ELR (cell line): ENCODE data around the gene APH1B.

ENCODE experiments used
- DNase-seq: peaks from one replicate; pipeline ENCODE4 v3.0.0-alpha.2; 2015; ENCODE audit warnings: low read depth

Gene APH1B

GRCh38 chr15:63353261-63353660 lies 75.9 kb downstream of the APH1B start:
- no peak for DNase-seq

- no peak for DNase-seq
Observed at GRCh38 chr15:63353887-63354286, 76.5 kb downstream of the APH1B start.

DNA sequence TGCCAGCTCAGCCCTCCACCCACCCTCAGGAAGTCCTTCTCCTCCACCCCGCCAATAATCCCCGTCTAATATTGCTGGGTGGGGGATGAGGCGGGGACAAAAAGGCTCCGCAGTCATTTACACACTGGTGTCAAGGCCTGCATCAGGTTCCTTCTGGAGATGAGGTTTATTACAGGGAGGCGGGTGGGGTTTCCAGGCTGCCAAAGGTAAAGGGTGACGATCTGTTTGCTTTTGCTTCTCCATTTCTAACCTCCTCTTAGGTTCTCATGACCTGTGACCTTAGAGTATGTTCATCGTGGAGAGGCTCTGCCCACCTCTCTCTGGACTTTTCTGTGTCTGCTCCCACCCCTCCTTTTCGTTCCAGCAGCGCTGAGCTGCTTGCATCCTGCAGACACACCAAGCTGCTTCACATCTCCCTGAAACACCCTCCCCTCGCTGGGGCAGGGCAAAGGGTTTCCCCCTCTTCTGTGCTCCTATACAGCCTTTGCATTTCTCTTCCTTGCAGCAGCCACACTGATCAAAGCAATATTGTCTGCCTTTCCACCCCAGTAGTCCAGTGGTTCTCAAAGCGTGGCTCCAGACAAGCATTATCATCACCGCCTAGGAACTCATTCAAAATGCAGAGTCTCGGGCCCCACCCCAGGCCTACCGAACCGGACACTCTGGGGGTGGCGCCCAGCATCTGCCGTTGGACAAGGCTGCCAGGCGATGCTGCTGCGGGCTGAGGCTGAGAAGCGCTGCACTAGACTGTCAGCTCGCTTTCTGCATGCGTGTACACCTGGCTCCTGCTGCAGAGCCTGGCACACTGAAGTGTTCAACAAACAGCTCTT lies 77.6 kb downstream of the APH1B start:
- DNase-seq: no peak

DNA sequence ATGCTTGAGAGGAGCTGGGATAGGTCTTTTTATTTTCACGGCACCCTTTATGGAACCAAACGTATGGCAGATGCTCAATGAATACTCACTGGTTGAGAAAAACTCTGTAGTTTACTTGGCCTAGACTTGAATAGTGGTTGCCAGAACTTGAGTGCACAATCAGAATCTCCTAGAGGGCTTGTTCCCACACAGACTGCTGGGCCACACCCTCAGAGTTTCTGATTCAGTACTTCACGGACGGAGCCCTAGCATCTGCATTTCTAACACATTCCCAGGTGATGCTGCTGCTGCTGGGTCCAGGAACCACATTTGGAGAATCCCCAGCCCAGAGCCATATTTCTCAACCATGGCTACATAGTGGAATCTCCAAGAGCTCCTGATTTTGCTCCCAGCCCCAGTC lies 79.7 kb downstream of the APH1B start:
- DNase-seq: no peak

- no peak for DNase-seq
Observed at GRCh38 chr15:63357731-63358130, 80.3 kb downstream of the APH1B start.

DNA sequence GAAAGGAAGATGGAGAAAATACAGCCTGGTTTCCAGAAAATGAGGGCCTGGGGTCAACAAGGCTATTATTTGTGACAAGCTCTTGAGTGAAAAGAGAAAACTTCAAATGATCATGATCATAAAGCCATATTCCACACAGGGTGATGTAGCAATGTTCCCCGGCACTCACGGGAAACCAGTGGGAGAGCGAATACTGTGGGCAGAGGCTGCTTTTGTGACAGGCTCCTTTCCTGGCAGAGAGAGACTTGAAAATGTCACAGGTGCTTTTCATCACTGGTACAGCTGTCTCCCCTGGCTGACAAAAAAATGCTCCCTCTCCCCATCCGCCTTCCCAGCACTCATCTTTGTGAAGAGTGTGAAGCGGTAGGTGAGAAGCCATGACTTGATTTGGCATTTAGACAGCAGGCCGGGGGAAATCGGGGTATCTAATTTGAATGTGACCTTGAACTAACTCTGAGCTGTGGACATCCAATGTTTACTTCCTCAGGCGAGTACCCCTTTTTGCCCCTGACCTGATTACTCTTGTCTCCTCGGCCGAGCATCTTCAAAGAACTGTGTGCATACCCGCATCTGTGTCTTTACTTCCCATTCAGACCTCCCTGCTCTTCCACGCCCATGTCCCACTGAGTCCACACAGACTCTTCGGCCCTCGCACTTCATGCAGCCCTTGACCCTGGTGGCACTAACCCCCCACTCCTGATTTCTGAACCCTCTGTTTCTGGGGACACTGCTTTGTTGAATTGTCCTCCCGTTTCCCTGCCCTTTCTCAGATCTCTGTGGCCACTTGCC lies 81.0 kb downstream of the APH1B start:
- DNase-seq: no peak
